Endothelial cell of umbilical vein (primary cell): Measurements from ENCODE around the gene P2RX1. TPM values are rescaled to one million over a fixed set of nuclear protein-coding genes. Genes with fewer than 3 reads are reported as not detected.

Source experiments
- BruUV-seq: library from RNA; stranded (reverse); fragments of 400-500 nt; replicated peaks from 2 replicates; lab custom pipeline; 2021; lab: Mats Ljungman, UMichigan
- CTCF ChIA-PET: fragments of 300-600, 350-600 bp; sonication (Branson Sonifier 250); formaldehyde crosslinking; loops from one replicate; lab custom pipeline; 2021; ENCODE audit warnings: antibody characterized with exemption, inconsistent platforms; lab: Charles Lee
- POLR2A ChIA-PET: fragments of 300-600, 350-600 bp; sonication (Branson Sonifier 250); formaldehyde crosslinking; loops from one replicate; lab custom pipeline; 2021; ENCODE audit warnings: antibody characterized with exemption, inconsistent platforms; lab: Charles Lee
- DNase-seq: peaks from one replicate; pipeline ENCODE4 v3.0.0-alpha.2; 2011; ENCODE audit warnings: low read depth, low spot score
- FAIRE-seq: peaks from 2 replicates; lab custom pipeline; 2011; peaks lifted over from hg19 to GRCh38; lab: Jason Lieb, UNC
- H2AFZ ChIP-seq: 2 replicates; pipeline ENCODE4 v1.6.0; 2012; ENCODE audit warnings: low read depth, low read length, control low read depth, inconsistent platforms
- H3K27ac ChIP-seq: 2 replicates; pipeline ENCODE4 v1.5.1; 2011; ENCODE audit warnings: low read depth, mild to moderate bottlenecking, control low read depth, low read length, moderate library complexity; ENCODE audit not compliant: insufficient read depth
- H3K27me3 ChIP-seq, 2 experiments: 2 replicates each; pipeline versions ENCODE4 v1.6.0 to v1.6.1; 2011; ENCODE audit warnings: low read length in 2 of 2, mixed read lengths in 1 of 2; ENCODE audit not compliant: control insufficient read depth in 2 of 2, insufficient read depth in 2 of 2
- H3K36me3 ChIP-seq, 2 experiments: 2 replicates in 1 of 2; 3 replicates in 1 of 2; pipeline ENCODE4 v1.5.1; 2011; ENCODE audit warnings: low read length in 2 of 2, mild to moderate bottlenecking in 1 of 2, moderate library complexity in 1 of 2; ENCODE audit not compliant: control insufficient read depth in 2 of 2, insufficient read depth in 2 of 2; ENCODE audit errors: extremely low read depth in 1 of 2
- H3K4me1 ChIP-seq: 3 replicates; pipeline ENCODE4 v1.5.1; 2011; ENCODE audit warnings: mild to moderate bottlenecking, low read length; ENCODE audit not compliant: control insufficient read depth, insufficient read depth; ENCODE audit errors: extremely low read depth
- H3K4me2 ChIP-seq: 2 replicates; pipeline ENCODE4 v1.6.1; 2011; ENCODE audit warnings: low read length, control low read depth, mixed read lengths; ENCODE audit not compliant: insufficient read depth
- H3K4me3 ChIP-seq, 3 experiments: fragments of 200-600 bp in 1 of 3; sonication (generic), shearing (Covaris generic) in 1 of 3; replicated peaks in 1 of 3; 2 replicates each; pipeline ENCODE4 v1.5.1; 2011 to 2016; ENCODE audit warnings: control low read depth in 3 of 3, low read length in 3 of 3, mild to moderate bottlenecking in 2 of 3, inconsistent platforms in 1 of 3, low read depth in 1 of 3, moderate library complexity in 1 of 3; ENCODE audit not compliant: insufficient read depth in 1 of 3
- H3K79me2 ChIP-seq: 2 replicates; pipeline ENCODE4 v1.6.0; 2012; ENCODE audit warnings: low read length, inconsistent platforms; ENCODE audit not compliant: control insufficient read depth, insufficient read depth
- H3K9ac ChIP-seq: replicated peaks from 2 replicates; pipeline ENCODE3; 2011; ENCODE audit warnings: low read length, control low read depth; ENCODE audit not compliant: insufficient read depth; ENCODE audit errors: extremely low read depth
- H3K9me1 ChIP-seq: replicated peaks from 3 replicates; pipeline ENCODE4 v1.6.0; 2011; ENCODE audit warnings: mild to moderate bottlenecking, low read length; ENCODE audit not compliant: control insufficient read depth, insufficient read depth; ENCODE audit errors: extremely low read depth
- H3K9me3 ChIP-seq: replicated peaks from 2 replicates; pipeline ENCODE4 v1.5.1; 2012; ENCODE audit warnings: low read length, inconsistent platforms; ENCODE audit not compliant: control insufficient read depth, insufficient read depth
- H4K20me1 ChIP-seq: replicated peaks from 2 replicates; pipeline ENCODE3; 2011; ENCODE audit warnings: mild to moderate bottlenecking, low read length; ENCODE audit not compliant: control insufficient read depth, insufficient read depth; ENCODE audit errors: extremely low read depth
- EZH2 ChIP-seq: IDR thresholded peaks from 2 replicates; pipeline ENCODE4 v1.6.1; 2012; ENCODE audit warnings: borderline replicate concordance, low read depth, mild to moderate bottlenecking, moderate library complexity, low read length, inconsistent platforms; ENCODE audit not compliant: severe bottlenecking
- FOS ChIP-seq: IDR thresholded peaks from 2 replicates; pipeline ENCODE4 v1.6.1; 2011; ENCODE audit warnings: mild to moderate bottlenecking, low read length, moderate library complexity, borderline replicate concordance; ENCODE audit not compliant: insufficient read depth
- GATA2 ChIP-seq: IDR thresholded peaks from 2 replicates; pipeline ENCODE4 v1.7.0; 2011; ENCODE audit warnings: low read depth, mild to moderate bottlenecking, moderate library complexity, mixed read lengths, low read length; ENCODE audit not compliant: insufficient read length, insufficient read depth
- JUN ChIP-seq: IDR thresholded peaks from 2 replicates; pipeline ENCODE4 v1.6.1; 2011; ENCODE audit warnings: borderline replicate concordance, low read depth; ENCODE audit not compliant: insufficient read length, insufficient read depth
- MYC ChIP-seq: IDR thresholded peaks from one replicate; pipeline ENCODE4 v1.6.1; 2011; ENCODE audit warnings: mild to moderate bottlenecking, low read depth, low read length
- POLR2A ChIP-seq: IDR thresholded peaks from 2 replicates; pipeline ENCODE4 v1.6.1; 2012; ENCODE audit warnings: low read depth, mild to moderate bottlenecking, control low read depth, low read length
- POLR2AphosphoS5 ChIP-seq: IDR thresholded peaks from 2 replicates; pipeline ENCODE4 v1.6.1; 2012; ENCODE audit warnings: low read depth, mild to moderate bottlenecking, control low read depth, low read length, moderate library complexity; ENCODE audit not compliant: insufficient read depth
- dilution Hi-C: fragments of 300-500 bp; cut with MboI; formaldehyde crosslinking; loops from one replicate; pipeline ENCODE4 v1.15.0; 2019; ENCODE audit warnings: low sequenced_read_pairs; ENCODE audit not compliant: extremely low pct_ligation_motif_present
- intact Hi-C: fragments of 100-400 bp; cut with micrococcal nuclease; formaldehyde crosslinking; loops from one replicate; pipeline ENCODE4 v1.10.0; 2022
- polyA plus RNA-seq, 4 experiments: library from polyadenylated mRNA; depleted of rRNA in 3 of 4; stranded (reverse) in 3 of 4; unstranded in 1 of 4; fragments of >200 nt; gene quantifications; 2 replicates each; pipeline versions ENCODE4 v1.2.1 to v1.2.3, GENCODE V29; 2011 to 2012; ENCODE audit warnings: missing spikeins in 1 of 4
- total RNA-seq: library from RNA; stranded (reverse); gene quantifications from 2 replicates; pipeline ENCODE4 v1.2.3, GENCODE V29; 2021
- TF ChIP-seq, protein P1 (sequence below): IDR thresholded peaks from 2 replicates; pipeline ENCODE4 v1.6.1; 2011; ENCODE audit not compliant: insufficient read depth, insufficient read length
- TF ChIP-seq, protein P2 (sequence below), 2 donors: IDR thresholded peaks; 1 replicate in 1 of 2; 2 replicates in 1 of 2; pipeline ENCODE4 v1.5.1; 2011; ENCODE audit warnings: low read length in 2 of 2, mild to moderate bottlenecking in 2 of 2, moderate library complexity in 2 of 2, control low read depth in 1 of 2, inconsistent platforms in 1 of 2, low read depth in 1 of 2; ENCODE audit not compliant: insufficient read depth in 1 of 2; ENCODE audit errors: extremely low read depth in 1 of 2

The P2RX1 gene
- total and polyA plus RNA-seq, 2 donors (not counting 3 experiments of a cell fraction or from before 2014, with no cell fraction given) = not detected

DNA sequence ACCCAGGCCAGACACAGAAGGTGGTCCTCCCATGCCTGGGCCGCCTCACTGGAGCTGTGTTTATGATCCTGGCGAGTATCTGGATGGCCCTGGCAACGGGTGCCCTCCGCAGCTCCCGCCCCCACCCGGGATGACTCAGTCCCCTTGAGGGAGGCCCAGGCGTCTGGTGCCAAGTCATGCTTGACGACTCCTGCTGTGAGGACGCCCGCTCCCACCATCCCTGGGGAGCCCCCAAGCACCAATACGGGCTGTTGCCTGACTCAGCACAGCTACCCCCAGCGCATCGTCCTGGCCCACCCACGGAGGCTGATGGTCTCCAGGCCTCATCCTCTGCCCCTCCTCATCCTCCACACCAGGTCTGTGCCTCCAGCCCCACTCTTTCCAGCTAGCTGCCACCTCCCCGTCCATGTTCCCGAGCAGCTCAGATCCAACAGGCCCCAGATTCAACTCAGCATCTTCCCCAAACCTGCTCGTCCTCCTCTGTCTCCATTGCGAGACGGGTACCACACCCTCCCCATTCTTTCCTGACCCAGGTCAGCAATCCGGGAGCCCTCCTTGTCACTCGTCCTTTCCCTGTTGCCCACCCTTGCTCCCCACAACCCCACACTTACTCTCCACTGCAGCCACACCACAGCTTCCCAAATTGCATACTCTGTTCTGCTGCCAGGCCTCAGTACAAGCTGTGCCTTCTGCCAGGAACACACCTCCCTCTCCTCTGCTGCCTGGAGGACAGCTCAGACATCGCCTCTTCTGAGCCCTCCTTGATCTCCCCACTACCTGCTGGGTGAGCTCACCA is 26.0 kb downstream of the P2RX1 start:
- Histone ChIP-seq H3K9me3 (no peaks in the 10 kb centered on the region), H3K4me2 (no peak overlapping the region), H3K27me3 (no peaks in the 10 kb centered on the region), H3K9me1 (no peaks in the 10 kb centered on the region), H3K27ac (peak overlapping the region; percentile 72), H4K20me1 (no peaks in the 10 kb centered on the region), H3K4me1 (peaks cover 78% of the 10 kb centered on the region), H2AFZ (peak overlapping the region; percentile 38), H3K79me2 (peaks cover 21% of the 10 kb centered on the region), H3K36me3 (no peaks in the 10 kb centered on the region), H3K4me3 (no peak overlapping the region), H3K9ac (peak overlapping the region; percentile 19)
- TF ChIP-seq EZH2 (no peak), MYC (no peak), POLR2A (no peak), FOS (peak; percentile 75), GATA2 (no peak), JUN (no peak), POLR2AphosphoS5 (peak; percentile 38)
- TF ChIP-seq, protein P1, sequence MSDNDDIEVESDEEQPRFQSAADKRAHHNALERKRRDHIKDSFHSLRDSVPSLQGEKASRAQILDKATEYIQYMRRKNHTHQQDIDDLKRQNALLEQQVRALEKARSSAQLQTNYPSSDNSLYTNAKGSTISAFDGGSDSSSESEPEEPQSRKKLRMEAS = no peak
- TF ChIP-seq, protein P2, sequence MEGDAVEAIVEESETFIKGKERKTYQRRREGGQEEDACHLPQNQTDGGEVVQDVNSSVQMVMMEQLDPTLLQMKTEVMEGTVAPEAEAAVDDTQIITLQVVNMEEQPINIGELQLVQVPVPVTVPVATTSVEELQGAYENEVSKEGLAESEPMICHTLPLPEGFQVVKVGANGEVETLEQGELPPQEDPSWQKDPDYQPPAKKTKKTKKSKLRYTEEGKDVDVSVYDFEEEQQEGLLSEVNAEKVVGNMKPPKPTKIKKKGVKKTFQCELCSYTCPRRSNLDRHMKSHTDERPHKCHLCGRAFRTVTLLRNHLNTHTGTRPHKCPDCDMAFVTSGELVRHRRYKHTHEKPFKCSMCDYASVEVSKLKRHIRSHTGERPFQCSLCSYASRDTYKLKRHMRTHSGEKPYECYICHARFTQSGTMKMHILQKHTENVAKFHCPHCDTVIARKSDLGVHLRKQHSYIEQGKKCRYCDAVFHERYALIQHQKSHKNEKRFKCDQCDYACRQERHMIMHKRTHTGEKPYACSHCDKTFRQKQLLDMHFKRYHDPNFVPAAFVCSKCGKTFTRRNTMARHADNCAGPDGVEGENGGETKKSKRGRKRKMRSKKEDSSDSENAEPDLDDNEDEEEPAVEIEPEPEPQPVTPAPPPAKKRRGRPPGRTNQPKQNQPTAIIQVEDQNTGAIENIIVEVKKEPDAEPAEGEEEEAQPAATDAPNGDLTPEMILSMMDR (IDR thresholded peaks at IDR 0.05; ENCODE audit: extremely low read depth in 1 of 2, insufficient read depth in 1 of 2, low read depth in 1 of 2, low read length in 2 of 2) = no peak
- POLR2A ChIA-PET = no interaction called here
- peak; percentile 77 for DNase-seq
- intact Hi-C loops = no loop called here
- CTCF ChIA-PET = interaction anchor here (0.7 to 9.2 kb wide), 7 partner anchors 20 to 152 kb away, joined by 3 to 82 read pairs (median 5); partner anchors contain the start of gene NCBP3
- peak; percentile 95 for FAIRE-seq
- dilution Hi-C loops = no loop called here
- BruUV-seq = no TSS peak
